Measurements from ENCODE around the gene ZFP91.

DNA sequence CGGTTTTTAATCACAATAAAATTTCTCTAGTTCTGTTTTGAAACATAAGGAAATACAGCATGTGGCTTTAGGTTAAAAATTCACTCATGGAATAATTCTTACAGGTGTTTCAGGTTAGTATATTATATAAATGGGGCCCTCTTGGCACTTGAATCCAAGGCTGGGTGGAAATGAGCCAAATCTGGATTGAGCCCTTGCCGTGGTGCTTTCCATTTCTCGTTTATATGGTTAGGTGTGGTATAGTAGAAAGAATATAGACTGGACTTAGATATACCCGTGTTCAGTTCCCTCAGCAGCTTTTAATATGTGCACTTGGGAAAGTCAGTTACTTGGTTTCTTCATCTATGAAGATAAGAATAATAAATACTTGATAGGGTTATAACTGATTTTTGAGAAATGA, 16.0 kb downstream of the ZFP91 start:
- TF ChIP-seq, protein P1, sequence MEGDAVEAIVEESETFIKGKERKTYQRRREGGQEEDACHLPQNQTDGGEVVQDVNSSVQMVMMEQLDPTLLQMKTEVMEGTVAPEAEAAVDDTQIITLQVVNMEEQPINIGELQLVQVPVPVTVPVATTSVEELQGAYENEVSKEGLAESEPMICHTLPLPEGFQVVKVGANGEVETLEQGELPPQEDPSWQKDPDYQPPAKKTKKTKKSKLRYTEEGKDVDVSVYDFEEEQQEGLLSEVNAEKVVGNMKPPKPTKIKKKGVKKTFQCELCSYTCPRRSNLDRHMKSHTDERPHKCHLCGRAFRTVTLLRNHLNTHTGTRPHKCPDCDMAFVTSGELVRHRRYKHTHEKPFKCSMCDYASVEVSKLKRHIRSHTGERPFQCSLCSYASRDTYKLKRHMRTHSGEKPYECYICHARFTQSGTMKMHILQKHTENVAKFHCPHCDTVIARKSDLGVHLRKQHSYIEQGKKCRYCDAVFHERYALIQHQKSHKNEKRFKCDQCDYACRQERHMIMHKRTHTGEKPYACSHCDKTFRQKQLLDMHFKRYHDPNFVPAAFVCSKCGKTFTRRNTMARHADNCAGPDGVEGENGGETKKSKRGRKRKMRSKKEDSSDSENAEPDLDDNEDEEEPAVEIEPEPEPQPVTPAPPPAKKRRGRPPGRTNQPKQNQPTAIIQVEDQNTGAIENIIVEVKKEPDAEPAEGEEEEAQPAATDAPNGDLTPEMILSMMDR (IDR thresholded peaks at IDR 0.05): no peak
- TF ChIP-seq EZH2 (IDR thresholded peaks at IDR 0.05): no peak
